ENCODE results near the gene TMEM132A.
A peak's percentile ranks its signal among the peaks of the same experiment; 100 is the strongest.

Gene TMEM132A

DNA sequence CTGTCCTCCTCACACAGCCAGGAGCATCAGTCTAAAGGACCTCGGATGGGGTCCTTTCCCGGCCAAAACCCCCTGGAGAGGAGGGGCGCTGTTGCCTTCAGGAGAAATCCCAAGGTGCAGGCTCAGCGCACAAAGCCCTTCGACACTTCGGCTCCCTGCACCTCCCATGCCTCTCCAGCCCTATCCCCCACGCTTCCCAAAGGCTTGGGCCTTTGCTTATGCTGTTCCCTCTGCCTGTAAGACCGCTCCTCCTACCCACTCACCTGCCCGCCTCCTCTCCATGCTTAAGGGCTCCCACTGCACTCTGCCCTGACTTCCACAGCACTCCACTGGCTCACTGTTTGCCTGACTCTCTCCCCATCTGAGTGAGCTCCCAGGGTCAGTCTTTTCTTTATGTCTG lies 14.2 kb downstream of the TMEM132A start:
- DNase-seq: no peak

DNA sequence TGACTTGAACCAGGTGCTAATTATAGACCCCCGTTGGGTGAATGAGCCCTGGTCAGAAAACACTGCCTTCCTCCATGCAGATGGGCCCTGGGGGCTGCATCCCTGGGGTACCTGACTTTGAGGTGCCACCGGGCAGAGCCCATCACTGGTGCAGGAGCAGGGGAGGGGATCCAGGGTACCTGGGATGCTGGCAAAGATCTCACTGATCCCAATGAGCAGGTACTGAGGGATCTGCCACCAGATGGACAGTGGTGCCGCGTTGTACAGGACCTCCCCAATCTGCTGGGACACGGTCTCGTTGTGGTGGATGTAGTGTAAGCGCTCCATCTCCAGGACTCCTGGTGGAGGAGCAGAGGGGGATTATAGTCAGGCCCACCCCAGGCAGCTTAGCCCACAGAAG lies 15.0 kb downstream of the TMEM132A start:
- DNase-seq: no peak

- DNase-seq: no peak
Measured at GRCh38 chr11:60939855-60940254, 15.6 kb downstream of the TMEM132A start.

- no peak for DNase-seq
Measured at GRCh38 chr11:60941371-60942119, 17.3 kb downstream of the TMEM132A start.

DNA sequence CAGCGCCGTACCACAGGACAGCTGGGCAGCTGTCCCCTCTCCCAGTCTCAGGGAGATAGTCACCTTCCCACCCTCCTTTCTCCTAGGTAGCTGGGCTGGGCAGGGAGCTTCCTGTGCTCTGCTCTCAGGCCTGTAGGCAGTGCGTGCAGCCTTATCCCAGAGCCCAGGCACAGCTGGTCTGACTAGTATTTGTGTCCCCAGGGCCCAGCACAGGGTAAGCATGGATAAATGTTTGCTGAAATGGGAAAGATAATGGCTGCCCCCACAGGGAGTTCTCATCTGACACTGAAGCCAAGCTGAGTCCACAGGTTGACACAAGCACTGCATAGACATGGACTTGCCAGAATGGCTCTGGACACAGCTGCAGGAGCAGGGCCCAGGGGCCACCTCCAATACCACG lies 18.0 kb downstream of the TMEM132A start:
- DNase-seq: no peak

- no peak for DNase-seq
Measured at GRCh38 chr11:60942970-60943565, 18.8 kb downstream of the TMEM132A start.

DNA sequence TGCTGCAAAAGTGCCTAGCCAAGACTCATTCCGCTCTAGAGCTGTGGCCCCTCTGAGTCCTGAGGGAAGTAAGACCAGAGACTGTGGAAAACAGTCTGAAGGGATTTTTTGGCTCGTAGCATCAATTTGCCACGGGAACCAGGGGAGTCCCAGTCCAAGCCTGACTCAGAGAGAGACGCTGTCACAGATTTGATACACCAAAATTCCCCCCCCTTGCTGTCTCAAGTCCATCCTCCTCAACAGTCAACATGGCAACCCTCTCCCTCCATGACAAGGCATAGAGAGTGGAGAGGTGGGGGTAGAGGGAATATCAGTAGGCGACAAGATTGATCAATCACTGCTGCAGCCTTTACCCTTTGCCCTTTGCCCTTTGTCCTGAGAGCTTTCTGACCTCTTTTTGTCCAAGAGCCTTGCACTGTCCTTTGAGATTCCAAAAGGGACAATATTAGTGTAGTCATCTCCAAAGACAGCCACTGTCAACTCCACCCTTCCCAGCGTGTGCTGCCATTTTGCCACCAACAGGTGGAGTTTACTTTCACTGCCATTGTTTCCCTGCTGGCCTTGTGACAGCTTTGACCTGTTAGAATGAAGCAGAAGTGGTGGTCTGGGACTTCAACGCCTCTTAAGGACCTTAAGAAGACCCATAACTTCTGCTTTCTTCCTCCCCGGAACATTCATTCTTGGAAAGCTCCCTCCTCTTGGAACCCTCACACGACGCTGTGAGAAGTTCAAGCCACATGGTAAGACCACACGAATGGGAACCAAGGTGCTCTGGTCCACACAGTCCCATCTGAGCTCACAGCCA lies 20.4 kb downstream of the TMEM132A start:
- DNase-seq: no peak

DNA sequence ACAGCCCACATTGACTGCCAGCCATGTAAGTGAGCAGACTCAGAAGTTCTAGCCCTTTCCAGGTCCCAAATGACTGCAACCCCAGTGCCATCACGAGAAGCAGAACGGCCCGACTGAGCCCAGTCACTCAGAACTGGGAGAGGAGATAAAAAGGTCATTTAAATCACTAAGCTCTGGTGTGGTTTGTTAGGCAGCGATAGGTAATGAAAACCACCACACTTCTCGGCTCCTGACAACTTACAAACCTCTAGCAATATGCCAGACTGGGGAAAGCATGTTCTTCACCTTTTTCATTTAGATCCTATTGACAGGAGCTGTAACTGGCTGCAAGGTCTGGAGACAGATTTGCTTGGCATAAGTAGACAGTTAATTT lies 21.0 kb downstream of the TMEM132A start:
- no peak for DNase-seq

GRCh38 chr11:60946601-60947264 lies 22.5 kb downstream of the TMEM132A start:
- no peak for DNase-seq

GRCh38 chr11:60947700-60948099 lies 23.4 kb downstream of the TMEM132A start:
- no peak for DNase-seq

DNA sequence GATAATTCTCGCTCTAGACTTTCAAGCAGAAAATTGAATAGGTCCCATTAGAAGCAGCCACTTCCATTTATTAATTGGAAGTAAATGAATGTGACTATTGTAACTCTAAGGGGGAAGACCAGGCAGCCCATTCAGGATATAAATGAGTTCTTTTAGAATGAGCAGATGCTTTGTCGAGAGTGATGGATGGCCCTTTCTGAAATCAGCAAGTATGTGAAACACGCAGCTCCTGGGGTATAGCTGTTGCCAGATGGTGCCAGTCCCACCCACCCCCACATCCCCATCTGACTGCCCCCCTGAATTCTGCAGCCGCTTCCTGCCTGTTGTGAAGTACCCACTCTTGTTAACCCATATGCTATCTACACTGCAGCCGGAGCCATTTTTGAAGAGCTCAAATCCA lies 24.0 kb downstream of the TMEM132A start:
- DNase-seq: no peak

DNA sequence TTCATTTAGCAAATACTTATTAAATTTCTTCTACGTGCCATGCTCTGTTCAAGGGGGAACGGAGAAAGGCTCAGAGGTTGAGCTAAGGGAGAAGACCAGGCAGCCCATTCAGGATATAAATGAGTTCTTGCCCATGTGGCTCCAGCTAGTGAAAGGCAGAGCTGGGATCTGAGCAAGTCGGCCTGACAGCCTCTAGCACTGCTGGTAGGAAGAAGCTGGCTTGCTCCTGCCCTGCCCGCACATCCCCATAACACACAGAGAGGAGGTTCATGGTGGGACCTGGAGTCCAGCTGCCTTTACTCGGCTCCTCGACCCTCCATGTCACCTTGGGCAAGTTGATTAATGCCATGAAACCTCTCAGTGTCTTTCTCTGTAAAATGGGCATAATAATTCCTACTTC lies 25.8 kb downstream of the TMEM132A start:
- DNase-seq: no peak

- DNase-seq: no peak
Measured at GRCh38 chr11:60950933-60951605, 26.8 kb downstream of the TMEM132A start.

DNA sequence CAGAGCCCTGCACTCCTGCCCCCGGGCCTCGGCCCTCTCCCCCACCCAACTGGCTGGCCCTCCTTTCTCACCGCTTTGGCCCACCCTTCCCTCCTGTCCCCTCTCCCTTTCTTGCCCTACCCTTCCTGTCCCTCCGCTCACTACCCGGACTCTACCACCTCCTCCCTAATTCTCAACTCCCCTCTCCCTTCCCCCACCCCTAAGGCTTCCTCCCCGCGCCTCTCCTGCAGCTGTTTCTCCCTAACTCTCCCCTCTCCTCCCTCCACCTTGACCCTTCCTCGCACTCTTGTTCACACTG lies 27.3 kb downstream of the TMEM132A start:
- peak in 1 of 2 donors; percentile 25 for DNase-seq

- DNase-seq: peak; percentile 72 to 82
Measured at GRCh38 chr11:60951904-60952741, 27.9 kb downstream of the TMEM132A start, which contains the start of gene SLC15A3. Gene SLC15A3, minus strand, starts transcription at chr11:60952176. Its CDS starts 625 bp downstream, at chr11:60951551.

DNA sequence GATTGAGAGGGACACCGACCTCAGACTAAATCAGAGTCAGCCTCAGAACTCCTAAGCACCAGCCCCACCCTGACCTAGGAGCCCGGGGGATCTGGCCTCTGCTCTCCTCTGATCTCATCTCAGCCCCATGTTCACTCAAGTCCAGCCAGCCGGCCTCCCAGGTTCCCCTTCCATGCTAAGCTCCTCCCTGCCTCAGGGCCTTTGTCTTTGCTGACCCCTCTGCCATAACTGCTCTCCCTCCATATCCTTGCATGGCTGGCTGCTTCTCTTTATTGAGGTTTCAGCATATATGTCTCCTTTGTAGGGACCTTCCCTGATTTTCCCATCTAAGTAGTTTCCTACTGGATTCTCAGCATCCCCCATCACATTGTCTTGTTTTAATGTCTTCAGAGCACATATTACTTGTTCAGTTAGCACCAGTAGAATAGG lies 28.5 kb downstream of the TMEM132A start:
- DNase-seq: no peak

- no peak for DNase-seq
Measured at GRCh38 chr11:60953781-60954180, 29.5 kb downstream of the TMEM132A start.

DNA sequence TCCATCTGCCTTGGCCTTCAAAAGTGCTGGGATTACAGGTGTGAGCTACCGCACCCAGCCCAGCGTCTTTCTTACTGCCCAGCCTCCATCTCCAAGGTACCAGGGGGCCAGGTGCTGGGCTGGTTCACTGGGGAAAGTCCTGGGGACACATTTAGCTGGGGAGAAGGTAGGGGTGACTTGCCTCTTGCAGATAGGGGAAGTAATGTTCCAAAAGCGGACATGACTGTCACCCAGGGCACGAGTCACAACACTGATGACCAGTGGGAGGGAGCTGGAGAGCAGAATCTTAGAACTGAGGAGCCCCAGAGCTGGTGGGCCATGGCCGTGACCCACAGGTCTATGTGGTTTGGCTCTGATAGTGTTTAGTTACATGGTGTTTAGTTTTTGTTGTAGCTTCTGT lies 30.2 kb downstream of the TMEM132A start:
- peak in 1 of 2 donors; percentile 19 for DNase-seq

GRCh38 chr11:60955571-60955970 lies 31.3 kb downstream of the TMEM132A start:
- no peak for DNase-seq

- DNase-seq: no peak
Measured at GRCh38 chr11:60957188-60957587, 32.9 kb downstream of the TMEM132A start.

- DNase-seq: no peak
Measured at GRCh38 chr11:60959431-60959830, 35.2 kb downstream of the TMEM132A start.

GRCh38 chr11:60960405-60960804 lies 36.1 kb downstream of the TMEM132A start:
- no peak for DNase-seq

All from bone marrow (tissue), 2 donors.